A204.1 (cell line): ENCODE results near the gene CPEB4.

Experiments
- FAIRE-seq: peaks from 2 replicates; lab custom pipeline; 2012; peaks lifted over from hg19 to GRCh38; lab: Jason Lieb, UNC

The CPEB4 gene

DNA sequence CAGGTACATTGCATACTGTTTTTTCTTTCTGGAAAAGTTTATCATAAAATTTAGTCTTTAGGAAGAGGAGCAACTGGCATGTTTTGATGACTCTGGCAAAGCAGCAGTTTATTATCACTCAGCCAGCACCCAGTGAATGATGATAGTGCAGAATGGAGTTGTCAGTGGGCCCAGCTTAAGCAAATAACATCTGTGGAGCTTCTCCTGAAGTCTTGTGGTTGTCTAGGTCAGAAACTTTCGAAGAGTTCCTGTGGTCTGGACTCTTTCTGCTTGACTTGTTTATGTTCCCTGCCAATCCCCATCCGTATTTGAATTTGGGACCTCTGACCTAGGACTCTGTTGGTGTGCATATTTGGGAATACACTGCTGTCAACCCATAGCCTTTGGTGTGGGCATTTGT lies 62.7 kb downstream of the CPEB4 start:
- FAIRE-seq = no peak

GRCh38 chr5:173953528-173954090 lies 65.5 kb downstream of the CPEB4 start:
- no peak for FAIRE-seq

- no peak for FAIRE-seq
Measured at GRCh38 chr5:173954671-173955521, 66.7 kb downstream of the CPEB4 start.

DNA sequence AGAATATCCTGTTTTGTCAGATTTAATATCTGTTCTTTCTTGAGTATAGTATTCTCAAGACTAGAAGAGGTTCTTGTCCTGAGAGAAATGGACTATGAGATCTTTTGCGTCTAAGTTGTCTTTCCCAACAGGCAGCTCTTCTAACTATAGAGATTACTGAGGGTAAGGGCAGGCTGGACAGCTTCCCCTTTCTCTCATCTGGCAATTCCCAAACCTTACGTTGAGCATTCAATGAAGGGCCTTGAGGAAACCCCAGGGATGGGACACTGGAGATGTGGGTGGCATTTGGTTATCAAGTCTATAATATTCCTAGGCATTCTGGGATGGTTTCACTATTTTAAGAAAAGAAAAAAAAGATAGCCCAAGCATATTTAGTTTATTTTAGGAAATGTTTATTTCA lies 72.8 kb downstream of the CPEB4 start:
- FAIRE-seq = no peak

DNA sequence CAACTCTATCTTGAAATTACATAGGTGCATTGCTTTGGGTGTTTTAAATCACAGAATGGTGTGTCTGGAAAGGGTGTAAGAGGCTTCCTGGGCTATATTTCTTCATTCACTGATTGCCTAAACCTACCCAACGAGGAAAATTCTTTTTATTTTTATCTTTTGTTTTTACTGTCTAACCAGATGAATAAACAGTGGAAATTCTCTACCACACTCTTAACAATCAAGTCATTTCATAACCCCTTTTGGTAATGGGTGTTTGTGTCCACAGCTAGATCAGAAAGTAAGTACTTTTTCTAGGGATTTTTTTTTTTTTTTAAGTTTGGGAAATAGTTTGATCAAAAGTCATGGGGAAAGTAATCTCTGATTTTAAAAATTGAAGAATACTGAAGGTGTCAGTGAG lies 73.3 kb downstream of the CPEB4 start:
- FAIRE-seq = no peak

GRCh38 chr5:173962436-173962972 lies 74.4 kb downstream of the CPEB4 start:
- FAIRE-seq = no peak

- no peak for FAIRE-seq
Measured at GRCh38 chr5:173963182-173963838, 75.2 kb downstream of the CPEB4 start.

GRCh38 chr5:173963867-173964441 lies 75.8 kb downstream of the CPEB4 start:
- no peak for FAIRE-seq

DNA sequence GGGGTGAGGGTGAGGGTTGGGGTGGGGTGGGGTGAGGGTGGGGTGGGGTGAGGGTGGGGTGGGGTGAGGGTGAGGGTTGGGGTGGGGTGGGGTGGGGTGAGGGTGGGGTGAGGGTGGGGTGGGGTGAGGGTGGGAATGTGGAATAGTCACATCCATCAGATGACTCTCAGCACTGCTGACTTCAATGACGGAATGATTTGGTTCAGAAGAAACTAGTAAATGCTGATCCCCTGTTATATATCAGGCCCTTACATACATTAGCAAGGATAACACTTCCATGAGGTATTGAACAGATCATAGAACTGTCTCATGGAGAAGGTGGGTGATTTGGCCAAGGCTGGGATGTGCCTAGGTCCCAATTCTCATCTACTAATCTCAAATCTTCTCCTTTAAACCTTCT lies 76.4 kb downstream of the CPEB4 start:
- FAIRE-seq = no peak

DNA sequence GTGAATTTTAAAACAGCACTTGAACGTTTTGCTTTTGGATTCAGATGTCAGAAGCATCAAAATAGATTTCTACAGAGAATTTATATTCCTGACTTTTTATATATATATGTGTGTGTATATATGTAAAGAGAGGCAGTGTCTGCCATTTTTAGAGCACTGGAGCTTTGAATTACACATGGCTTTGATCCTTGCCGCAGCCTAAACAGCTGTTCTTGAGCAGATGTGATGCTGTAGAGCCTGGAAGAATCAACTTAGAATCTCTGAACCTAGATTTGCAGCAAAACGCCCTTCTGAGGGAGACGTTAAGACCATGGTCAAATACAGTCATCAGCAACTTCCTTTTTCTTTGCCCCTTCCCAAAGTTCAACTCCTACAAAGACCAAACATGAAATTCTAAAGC lies 79.1 kb downstream of the CPEB4 start:
- no peak for FAIRE-seq

DNA sequence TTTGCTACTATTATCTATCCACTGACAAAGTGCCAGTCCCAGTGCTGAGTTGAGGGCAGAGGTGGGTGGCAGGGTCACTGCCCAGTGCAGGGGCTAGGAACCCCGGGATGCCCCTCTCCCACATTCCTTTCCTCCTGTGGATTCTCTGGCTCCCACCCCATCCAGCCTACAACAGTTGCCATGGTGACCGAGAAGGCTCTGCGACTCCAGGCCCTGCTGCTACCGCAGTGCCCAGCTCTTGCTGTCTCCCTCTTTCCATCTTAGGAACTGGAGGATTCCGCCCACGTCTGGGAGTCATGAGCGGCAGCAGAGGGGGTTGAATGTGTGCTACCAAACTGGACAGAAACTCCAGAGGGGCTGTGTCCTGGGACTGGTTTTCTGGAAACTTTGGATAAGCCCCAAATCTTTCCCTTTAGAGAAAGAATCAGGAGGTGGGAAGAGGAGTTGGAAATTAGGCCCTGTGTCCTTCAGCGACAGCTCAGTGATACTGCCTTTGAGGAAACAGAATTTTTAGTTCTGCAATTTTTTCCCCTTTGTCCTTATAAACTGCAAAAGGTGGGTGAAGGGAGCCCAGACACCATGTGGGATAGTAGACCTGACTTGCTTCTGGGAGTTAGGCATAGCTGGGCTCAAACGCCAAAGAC lies 80.1 kb downstream of the CPEB4 start:
- FAIRE-seq = no peak

DNA sequence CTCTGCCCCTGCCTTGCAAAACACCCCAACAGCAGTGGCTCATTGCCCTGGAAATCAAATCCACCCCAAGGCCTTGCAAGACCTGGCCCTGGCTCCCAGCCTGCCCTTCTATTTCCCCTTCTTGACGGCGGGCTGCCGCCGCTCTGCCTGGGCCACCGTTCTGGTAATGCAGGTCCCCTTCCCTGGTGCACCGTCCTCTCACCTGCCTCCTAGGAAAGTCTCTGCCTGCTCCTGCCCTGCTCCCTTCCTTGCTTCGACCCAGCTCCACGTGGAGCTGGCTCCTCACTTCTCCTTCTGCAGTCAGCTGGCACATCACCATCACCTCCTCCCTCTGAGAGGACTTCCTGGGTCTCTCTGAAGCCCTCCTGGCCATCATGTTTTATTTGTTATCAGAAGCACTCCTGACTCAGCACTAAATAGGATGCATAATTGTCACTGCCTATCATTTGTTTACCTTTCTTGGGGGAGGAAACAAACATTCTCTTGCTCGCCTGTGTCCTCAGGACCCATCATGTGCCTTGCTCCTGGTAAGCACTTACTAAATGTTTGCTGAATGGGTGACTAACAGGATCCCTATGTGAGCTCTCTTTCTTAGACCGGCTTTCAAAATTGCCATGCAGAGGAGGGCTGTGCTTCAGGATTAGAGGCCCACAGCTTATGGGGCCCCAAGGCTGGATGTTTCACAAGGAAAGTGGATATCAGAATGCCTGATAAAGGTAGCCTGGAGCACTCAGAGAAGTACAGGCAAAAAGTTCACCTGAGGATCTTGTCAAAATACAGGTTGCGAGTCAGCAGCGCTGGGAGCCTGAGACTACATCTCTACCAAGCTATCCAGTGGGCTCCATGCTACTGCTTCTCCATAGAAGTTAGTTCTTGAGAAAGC lies 81.3 kb downstream of the CPEB4 start:
- no peak for FAIRE-seq

DNA sequence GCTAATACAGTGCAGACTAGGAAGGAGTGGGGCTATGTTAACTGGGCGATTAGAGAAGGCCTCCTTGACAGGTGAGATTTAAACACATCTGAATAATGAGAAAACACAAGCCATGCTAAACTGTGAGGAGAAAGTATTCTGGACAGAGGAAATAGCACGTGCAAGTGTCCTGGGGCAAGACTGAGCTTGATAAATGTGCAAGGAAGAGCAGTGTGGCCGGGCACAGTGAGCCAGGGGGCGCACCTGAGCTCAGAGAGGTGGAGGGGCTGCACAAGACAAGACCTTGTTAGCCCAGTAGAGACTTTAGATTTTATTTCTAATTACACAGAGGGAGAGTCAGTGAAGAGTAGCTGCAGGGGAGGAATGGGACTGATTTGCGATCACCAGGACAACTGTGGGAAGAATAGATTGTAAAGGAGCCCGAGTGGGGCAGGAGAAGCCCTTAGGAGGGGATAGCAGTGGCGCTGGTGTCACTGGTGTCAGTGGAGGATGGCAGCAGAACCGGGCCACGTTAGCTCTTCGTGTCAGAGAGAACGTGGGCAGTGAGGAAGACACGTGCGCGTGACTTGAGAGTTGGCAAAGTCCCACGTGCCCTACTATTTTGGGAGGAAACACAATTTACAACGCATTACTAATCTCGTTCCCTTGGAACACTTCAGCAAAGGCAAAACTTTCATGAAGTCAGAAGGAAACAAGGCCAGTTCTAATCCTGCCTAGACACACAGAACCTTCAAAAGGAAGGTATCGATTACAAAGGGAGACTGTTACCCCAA lies 82.9 kb downstream of the CPEB4 start:
- no peak for FAIRE-seq

GRCh38 chr5:173971681-173972345 lies 83.7 kb downstream of the CPEB4 start:
- no peak for FAIRE-seq

- no peak for FAIRE-seq
Measured at GRCh38 chr5:173972607-173972924, 84.4 kb downstream of the CPEB4 start.

- no peak for FAIRE-seq
Measured at GRCh38 chr5:173972925-173973615, 84.9 kb downstream of the CPEB4 start.

GRCh38 chr5:173973616-173973969 lies 85.4 kb downstream of the CPEB4 start:
- FAIRE-seq = no peak

GRCh38 chr5:173974688-173975239 lies 86.6 kb downstream of the CPEB4 start:
- no peak for FAIRE-seq

DNA sequence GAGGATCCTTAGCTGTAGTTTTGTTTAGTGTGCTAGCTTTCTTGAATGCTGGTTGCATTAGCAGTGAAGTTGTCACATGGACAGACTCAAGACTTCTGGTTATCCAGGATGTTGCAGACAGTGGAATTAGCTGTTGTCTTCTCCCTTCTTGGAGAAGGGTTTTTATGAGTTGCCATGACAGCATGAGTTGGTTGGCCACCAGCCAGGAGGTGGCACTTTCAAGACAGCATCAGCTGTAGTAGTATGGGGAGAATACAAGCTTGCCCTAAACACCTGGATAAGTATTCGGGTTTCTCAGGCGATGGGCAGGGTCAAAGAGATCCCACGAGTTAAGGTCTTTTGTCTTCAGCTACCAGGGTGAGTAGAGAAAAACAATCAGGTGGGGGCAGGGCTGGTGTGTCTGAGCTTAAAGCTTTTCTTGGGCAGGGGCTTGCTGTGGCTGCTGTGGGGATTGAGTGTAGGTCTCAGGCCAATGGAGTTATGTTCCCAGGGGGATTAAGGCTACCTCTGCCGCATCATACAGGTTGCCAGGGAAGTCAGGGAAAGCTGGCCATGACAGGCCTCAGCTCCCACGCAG lies 93.1 kb downstream of the CPEB4 start:
- no peak for FAIRE-seq
